ENCODE measurements around the gene AFF2.

The AFF2 gene

DNA sequence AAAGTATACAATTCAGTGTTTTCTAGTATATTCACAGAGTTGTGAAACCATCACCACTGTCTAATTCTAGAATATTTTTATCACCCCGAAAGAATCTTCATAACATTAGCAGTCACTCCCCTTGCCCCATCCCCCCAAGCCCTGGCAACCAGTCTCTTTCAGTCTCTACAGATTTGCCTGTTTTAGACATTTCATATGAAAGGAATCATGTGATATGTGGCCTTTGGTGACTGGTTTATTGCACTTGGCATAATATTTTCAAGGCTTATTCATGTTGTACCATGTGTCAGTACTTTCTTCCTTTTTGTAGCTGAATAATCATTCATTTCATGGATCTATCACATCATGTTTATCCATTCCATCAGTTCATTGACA lies 371.7 kb downstream of the AFF2 start:
- H2AK5ac ChIP-seq (ENCODE audit: low read depth, low read length) = no peak overlapping the region
- H3K4me1 ChIP-seq (ENCODE audit: control insufficient read depth in 2 of 2, insufficient read depth in 1 of 2, low read depth in 1 of 2, low read length in 2 of 2) = no peaks in the 10 kb centered on the region
- WGBS, 2 donors (ENCODE audit: extremely low coverage in 2 of 2, insufficient read length in 2 of 2, insufficient replicate concordance in 1 of 2) = no CpG with 5 or more reads among the region's 1 CpG
- no peak overlapping the region for H4K8ac ChIP-seq (ENCODE audit: low read depth, low read length)
- no peak overlapping the region for H2BK120ac ChIP-seq (ENCODE audit: low read depth, low read length)
- H3K4ac ChIP-seq (ENCODE audit: low read length) = no peak overlapping the region
- no peak overlapping the region for H2BK15ac ChIP-seq (ENCODE audit: low read length)
- no peaks in the 10 kb centered on the region for H3K79me1 ChIP-seq (ENCODE audit: low read depth, low read length)
- no peaks in the 10 kb centered on the region for H3K9me3 ChIP-seq (replicated peaks in 1 of 2; ENCODE audit: control insufficient read depth in 2 of 2, insufficient read depth in 1 of 2, low read depth in 1 of 2, low read length in 2 of 2)
- H3K23ac ChIP-seq (ENCODE audit: low read depth, low read length, poor library complexity) = no peak overlapping the region
- H3K4me3 ChIP-seq (ENCODE audit: low read length in 2 of 2) = no peak overlapping the region
- no peaks in the 10 kb centered on the region for H3K36me3 ChIP-seq (replicated peaks in 1 of 2; ENCODE audit: control insufficient read depth in 2 of 2, insufficient read depth in 2 of 2, low read length in 2 of 2)
- no peak overlapping the region for H3K27ac ChIP-seq (replicated peaks; ENCODE audit: low read length)
- no peak overlapping the region for H3K18ac ChIP-seq (ENCODE audit: low read length)
- H3K4me2 ChIP-seq (ENCODE audit: insufficient read depth, low read length, poor library complexity, severe bottlenecking) = no peak overlapping the region
- H3K27me3 ChIP-seq (ENCODE audit: control insufficient read depth in 3 of 3, insufficient read depth in 3 of 3, low read depth in 1 of 3, low read length in 3 of 3) = no peaks in the 10 kb centered on the region
- no peak for DNase-seq (ENCODE audit: low spot score)
- H2AFZ ChIP-seq (ENCODE audit: low read length) = no peak overlapping the region
- no peak overlapping the region for H4K91ac ChIP-seq (ENCODE audit: low read depth, low read length, poor library complexity)
- H3K14ac ChIP-seq (ENCODE audit: low read length) = no peak overlapping the region
- no peak overlapping the region for H2BK12ac ChIP-seq (ENCODE audit: low read length)
- H2BK5ac ChIP-seq (ENCODE audit: low read length) = no peak overlapping the region
- H3K9ac ChIP-seq (ENCODE audit: low read depth, low read length, poor library complexity) = no peak overlapping the region

DNA sequence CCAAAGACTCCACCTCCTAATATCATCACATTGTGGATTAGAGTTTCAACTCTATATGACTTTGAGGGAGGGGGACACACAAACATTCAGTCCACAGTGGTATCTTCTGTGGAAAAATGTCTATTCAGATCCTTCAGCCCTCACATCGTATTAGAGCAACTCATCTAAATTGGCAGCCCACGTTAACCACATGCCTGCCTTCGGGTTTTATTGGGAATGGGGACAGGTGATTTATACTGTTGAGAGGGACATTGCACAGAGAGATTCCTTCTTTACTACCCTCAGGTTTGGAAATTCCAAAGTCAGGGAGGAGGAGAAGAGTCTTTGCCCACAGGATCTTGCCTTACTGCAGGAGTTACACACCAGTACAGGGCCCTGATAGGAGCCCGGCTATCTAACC lies 372.5 kb downstream of the AFF2 start:
- Histone ChIP-seq H3K27me3 (ENCODE audit: control insufficient read depth in 3 of 3, insufficient read depth in 3 of 3, low read depth in 1 of 3, low read length in 3 of 3) (no peaks in the 10 kb centered on the region), H2AFZ (ENCODE audit: low read length) (no peak overlapping the region), H3K23ac (ENCODE audit: low read depth, low read length, poor library complexity) (no peak overlapping the region), H4K8ac (ENCODE audit: low read depth, low read length) (no peak overlapping the region), H3K4me1 (ENCODE audit: control insufficient read depth in 2 of 2, insufficient read depth in 1 of 2, low read depth in 1 of 2, low read length in 2 of 2) (no peaks in the 10 kb centered on the region), H3K9me3 (replicated peaks in 1 of 2; ENCODE audit: control insufficient read depth in 2 of 2, insufficient read depth in 1 of 2, low read depth in 1 of 2, low read length in 2 of 2) (no peaks in the 10 kb centered on the region), H3K4me2 (ENCODE audit: insufficient read depth, low read length, poor library complexity, severe bottlenecking) (no peak overlapping the region), H2BK5ac (ENCODE audit: low read length) (no peak overlapping the region), H3K4me3 (ENCODE audit: low read length in 2 of 2) (no peak overlapping the region), H3K4ac (ENCODE audit: low read length) (no peak overlapping the region), H3K36me3 (replicated peaks in 1 of 2; ENCODE audit: control insufficient read depth in 2 of 2, insufficient read depth in 2 of 2, low read length in 2 of 2) (no peaks in the 10 kb centered on the region), H2BK120ac (ENCODE audit: low read depth, low read length) (no peak overlapping the region), H3K79me1 (ENCODE audit: low read depth, low read length) (no peaks in the 10 kb centered on the region), H2BK12ac (ENCODE audit: low read length) (no peak overlapping the region), H3K27ac (replicated peaks; ENCODE audit: low read length) (no peak overlapping the region), H4K91ac (ENCODE audit: low read depth, low read length, poor library complexity) (no peak overlapping the region), H3K18ac (ENCODE audit: low read length) (no peak overlapping the region), H2BK15ac (ENCODE audit: low read length) (no peak overlapping the region), H3K14ac (ENCODE audit: low read length) (no peak overlapping the region), H3K9ac (ENCODE audit: low read depth, low read length, poor library complexity) (no peak overlapping the region), H2AK5ac (ENCODE audit: low read depth, low read length) (no peak overlapping the region)
- DNase-seq (ENCODE audit: low spot score) = no peak
- WGBS, 2 donors (ENCODE audit: extremely low coverage in 2 of 2, insufficient read length in 2 of 2, insufficient replicate concordance in 1 of 2) = no CpG with 5 or more reads among the region's 4 CpGs

DNA sequence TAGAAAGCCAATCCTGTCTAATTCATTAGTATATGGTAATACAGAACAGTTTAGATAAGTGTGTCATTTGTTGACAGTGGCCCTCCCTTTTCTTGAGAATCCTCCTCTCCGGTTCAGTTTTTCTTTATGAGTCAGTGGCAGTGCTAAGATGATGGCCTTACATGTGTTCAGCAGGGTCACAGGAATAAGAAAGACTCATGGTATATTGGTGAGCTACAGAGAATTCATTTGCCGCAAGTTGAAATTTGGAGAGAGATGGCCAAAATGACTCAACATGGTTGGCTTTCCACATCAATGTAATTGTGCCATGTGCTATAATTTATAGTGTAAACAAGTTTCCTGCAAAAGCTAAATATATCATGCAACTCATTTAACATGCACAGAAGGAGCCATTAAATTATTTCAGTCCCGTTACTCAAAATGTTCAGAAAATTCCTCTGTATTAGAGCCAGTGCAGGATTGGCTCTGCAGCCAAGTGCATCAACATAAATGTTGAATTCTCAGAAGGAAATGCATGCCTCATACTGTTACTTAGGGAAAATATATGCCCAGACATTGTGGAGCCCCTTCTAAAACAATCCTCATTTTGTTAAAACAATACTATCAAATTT lies 374.3 kb downstream of the AFF2 start:
- Histone ChIP-seq H2BK12ac (ENCODE audit: low read length) (no peak overlapping the region), H2AFZ (ENCODE audit: low read length) (no peak overlapping the region), H3K9ac (ENCODE audit: low read depth, low read length, poor library complexity) (no peak overlapping the region), H2BK120ac (ENCODE audit: low read depth, low read length) (no peak overlapping the region), H2BK15ac (ENCODE audit: low read length) (no peak overlapping the region), H3K4me2 (ENCODE audit: insufficient read depth, low read length, poor library complexity, severe bottlenecking) (no peak overlapping the region), H3K4ac (ENCODE audit: low read length) (no peak overlapping the region), H3K4me1 (ENCODE audit: control insufficient read depth in 2 of 2, insufficient read depth in 1 of 2, low read depth in 1 of 2, low read length in 2 of 2) (no peaks in the 10 kb centered on the region), H3K79me1 (ENCODE audit: low read depth, low read length) (no peaks in the 10 kb centered on the region), H2BK5ac (ENCODE audit: low read length) (no peak overlapping the region), H2AK5ac (ENCODE audit: low read depth, low read length) (no peak overlapping the region), H3K27me3 (ENCODE audit: control insufficient read depth in 3 of 3, insufficient read depth in 3 of 3, low read depth in 1 of 3, low read length in 3 of 3) (no peaks in the 10 kb centered on the region), H3K14ac (ENCODE audit: low read length) (no peak overlapping the region), H3K36me3 (replicated peaks in 1 of 2; ENCODE audit: control insufficient read depth in 2 of 2, insufficient read depth in 2 of 2, low read length in 2 of 2) (no peaks in the 10 kb centered on the region), H3K18ac (ENCODE audit: low read length) (no peak overlapping the region), H4K8ac (ENCODE audit: low read depth, low read length) (no peak overlapping the region), H3K9me3 (replicated peaks in 1 of 2; ENCODE audit: control insufficient read depth in 2 of 2, insufficient read depth in 1 of 2, low read depth in 1 of 2, low read length in 2 of 2) (no peaks in the 10 kb centered on the region), H3K23ac (ENCODE audit: low read depth, low read length, poor library complexity) (no peak overlapping the region), H3K4me3 (ENCODE audit: low read length in 2 of 2) (no peak overlapping the region), H3K27ac (replicated peaks; ENCODE audit: low read length) (no peak overlapping the region), H4K91ac (ENCODE audit: low read depth, low read length, poor library complexity) (no peak overlapping the region)
- DNase-seq (ENCODE audit: low spot score) = no peak
- no CpG with 5 or more reads among the region's 3 CpGs for WGBS, 2 donors (ENCODE audit: extremely low coverage in 2 of 2, insufficient read length in 2 of 2, insufficient replicate concordance in 1 of 2)

DNA sequence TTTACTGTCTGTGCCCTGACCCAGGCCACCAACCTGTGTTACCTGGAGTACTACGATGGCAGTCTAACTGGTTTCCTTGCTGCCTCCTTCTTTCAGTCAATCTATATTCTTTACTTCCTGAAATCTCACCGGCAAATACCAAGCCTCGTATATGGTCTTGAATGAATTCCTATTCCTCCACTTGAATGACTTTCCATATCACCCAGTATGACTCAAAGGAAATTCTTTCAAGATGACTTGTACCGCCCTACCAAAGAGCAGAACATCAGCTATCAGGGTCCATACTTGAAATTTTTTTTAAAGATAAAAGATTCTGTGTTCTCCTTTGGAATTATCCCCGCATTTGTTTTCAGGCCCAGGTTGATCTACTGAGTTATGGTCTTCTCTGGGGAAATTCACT lies 378.0 kb downstream of the AFF2 start:
- Histone ChIP-seq H3K79me1 (ENCODE audit: low read depth, low read length) (no peaks in the 10 kb centered on the region), H3K27me3 (ENCODE audit: control insufficient read depth in 3 of 3, insufficient read depth in 3 of 3, low read depth in 1 of 3, low read length in 3 of 3) (no peaks in the 10 kb centered on the region), H3K4me3 (ENCODE audit: low read length in 2 of 2) (no peak overlapping the region), H3K4ac (ENCODE audit: low read length) (no peak overlapping the region), H3K23ac (ENCODE audit: low read depth, low read length, poor library complexity) (no peak overlapping the region), H2AFZ (ENCODE audit: low read length) (no peak overlapping the region), H4K91ac (ENCODE audit: low read depth, low read length, poor library complexity) (no peak overlapping the region), H3K9ac (ENCODE audit: low read depth, low read length, poor library complexity) (no peak overlapping the region), H3K4me2 (ENCODE audit: insufficient read depth, low read length, poor library complexity, severe bottlenecking) (no peak overlapping the region), H2BK120ac (ENCODE audit: low read depth, low read length) (no peak overlapping the region), H3K27ac (replicated peaks; ENCODE audit: low read length) (no peak overlapping the region), H3K14ac (ENCODE audit: low read length) (no peak overlapping the region), H3K18ac (ENCODE audit: low read length) (no peak overlapping the region), H4K8ac (ENCODE audit: low read depth, low read length) (no peak overlapping the region), H3K4me1 (ENCODE audit: control insufficient read depth in 2 of 2, insufficient read depth in 1 of 2, low read depth in 1 of 2, low read length in 2 of 2) (no peaks in the 10 kb centered on the region), H3K9me3 (replicated peaks in 1 of 2; ENCODE audit: control insufficient read depth in 2 of 2, insufficient read depth in 1 of 2, low read depth in 1 of 2, low read length in 2 of 2) (no peaks in the 10 kb centered on the region), H2BK12ac (ENCODE audit: low read length) (no peak overlapping the region), H2BK15ac (ENCODE audit: low read length) (no peak overlapping the region), H2BK5ac (ENCODE audit: low read length) (no peak overlapping the region), H3K36me3 (replicated peaks in 1 of 2; ENCODE audit: control insufficient read depth in 2 of 2, insufficient read depth in 2 of 2, low read length in 2 of 2) (no peaks in the 10 kb centered on the region), H2AK5ac (ENCODE audit: low read depth, low read length) (no peak overlapping the region)
- no peak for DNase-seq (ENCODE audit: low spot score)
- WGBS, 2 donors (ENCODE audit: extremely low coverage in 2 of 2, insufficient read length in 2 of 2, insufficient replicate concordance in 1 of 2) = no CpG with 5 or more reads among the region's 5 CpGs

Measured in neuronal stem cell (in vitro differentiated cells).